Limb (tissue), 2 donors: ENCODE measurements around the gene DIDO1.
"Not testable (repeated sequence)": the region's sequence is repeated elsewhere in the genome, so short reads cannot be mapped to it uniquely, and the experiment has no call there.

Source experiments
- DNase-seq, 2 donors: peaks; one replicate each; pipeline ENCODE4 v3.0.0-alpha.2; 2016; ENCODE audit errors: extremely low spot score in 2 of 2

The DIDO1 gene

DNA sequence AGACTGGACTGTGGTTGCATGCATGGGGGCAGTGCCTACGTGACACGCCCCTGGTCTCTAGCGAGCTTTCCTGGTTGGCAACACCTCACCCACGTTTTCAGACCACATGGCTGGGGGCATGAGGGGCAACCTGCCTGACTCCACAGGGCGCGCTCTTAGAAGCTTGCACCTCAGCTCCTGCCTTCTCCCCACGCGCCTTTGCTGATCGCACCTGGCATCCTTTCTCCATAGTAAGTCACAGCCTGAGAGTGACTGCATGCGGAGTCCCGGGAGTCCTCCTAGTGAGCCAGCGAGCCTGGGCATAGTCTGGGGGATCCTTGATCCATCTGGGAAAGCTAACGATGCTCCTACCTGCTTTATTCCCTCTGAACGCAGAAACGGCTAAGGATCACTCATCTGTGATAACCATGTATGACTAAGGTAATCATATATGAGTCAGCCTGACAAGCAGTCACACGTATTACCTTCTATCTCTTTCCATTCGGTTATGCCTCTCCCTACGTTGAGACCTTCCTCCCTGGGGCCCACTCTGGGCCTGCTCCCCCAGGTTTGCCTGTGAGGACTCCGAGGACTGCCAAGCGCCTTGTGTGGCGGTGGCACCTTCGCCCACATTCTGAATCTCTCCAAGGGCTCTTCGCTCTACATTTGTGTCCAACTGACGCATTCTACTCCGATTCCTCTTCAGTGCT lies 69.2 kb downstream of the DIDO1 start:
- no peak for DNase-seq

DNA sequence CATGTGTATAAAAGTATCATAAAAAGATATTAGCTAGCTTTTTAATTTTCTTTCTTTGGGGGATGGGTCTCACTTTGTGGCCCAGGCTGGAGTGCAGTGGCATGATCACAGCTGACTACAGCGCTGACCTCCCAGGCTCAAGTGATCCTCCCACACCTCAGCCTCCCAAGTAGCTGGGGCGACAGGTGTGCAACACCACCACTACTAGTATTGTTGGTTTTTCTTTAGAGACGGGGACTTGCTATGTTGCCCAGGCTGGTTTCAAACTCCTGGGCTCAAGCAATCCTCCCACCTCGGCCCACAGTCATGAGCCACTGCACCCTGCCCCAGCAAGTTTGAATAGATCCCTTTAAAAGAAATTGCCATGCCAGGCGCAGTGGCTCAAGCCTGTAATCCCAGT lies 71.2 kb downstream of the DIDO1 start:
- no peak for DNase-seq

DNA sequence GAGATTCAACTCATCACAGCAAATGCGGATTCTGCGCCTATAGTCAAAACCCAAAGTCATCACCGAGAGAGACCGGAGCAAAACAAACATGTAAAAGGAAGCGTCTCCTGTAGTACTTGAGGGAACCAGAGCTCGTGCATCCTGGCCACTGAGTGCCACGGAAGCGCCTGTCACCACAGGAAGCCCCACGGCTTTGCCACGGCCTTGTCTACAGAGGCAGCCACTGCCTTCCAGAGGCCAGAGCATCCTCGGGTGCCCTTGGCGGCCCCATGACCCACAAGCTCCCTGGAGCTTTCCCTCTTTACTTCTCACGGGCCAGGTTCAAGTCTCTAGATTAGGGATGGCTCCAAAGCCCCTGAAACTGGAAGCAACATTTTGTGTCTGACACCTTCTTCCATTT lies 72.2 kb downstream of the DIDO1 start:
- DNase-seq = no peak

DNA sequence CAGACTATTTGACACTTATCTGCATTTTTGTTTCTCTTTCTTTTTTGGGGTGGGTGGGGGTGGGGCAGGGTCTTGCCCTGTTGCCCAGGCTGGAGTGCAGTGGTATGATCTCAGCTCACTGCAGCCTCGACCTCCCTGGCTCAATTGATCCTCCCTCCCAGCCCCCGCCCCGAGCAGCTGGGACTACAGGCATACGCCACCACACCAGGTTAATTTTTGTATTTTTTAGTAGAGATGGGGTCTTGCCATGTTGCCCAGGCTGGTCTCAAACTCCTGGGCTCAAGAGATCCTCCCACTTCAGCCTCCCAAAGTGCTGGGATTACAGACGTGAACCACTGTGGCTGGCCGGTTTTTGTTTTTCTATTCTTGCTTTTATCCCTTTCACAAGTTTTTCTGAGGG lies 73.0 kb downstream of the DIDO1 start:
- not testable (repeated sequence) for DNase-seq

DNA sequence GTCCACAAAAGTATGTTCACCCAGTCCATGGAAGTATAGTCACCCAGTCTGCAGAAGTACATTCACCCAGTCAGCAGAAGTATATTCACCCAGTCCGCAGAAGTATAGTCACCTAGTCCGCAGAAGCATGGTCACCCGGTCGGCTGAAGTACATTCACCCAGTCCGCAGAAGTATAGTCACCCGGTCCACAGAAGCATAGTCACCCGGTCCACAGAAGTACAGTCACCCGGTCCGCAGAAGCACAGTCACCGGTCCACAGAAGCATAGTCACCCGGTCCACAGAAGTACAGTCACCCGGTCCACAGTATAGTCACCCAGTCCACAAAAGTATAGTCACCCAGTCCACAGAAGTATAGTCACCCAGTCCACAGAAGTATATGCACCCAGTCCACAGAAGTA lies 73.5 kb downstream of the DIDO1 start:
- DNase-seq = no peak

DNA sequence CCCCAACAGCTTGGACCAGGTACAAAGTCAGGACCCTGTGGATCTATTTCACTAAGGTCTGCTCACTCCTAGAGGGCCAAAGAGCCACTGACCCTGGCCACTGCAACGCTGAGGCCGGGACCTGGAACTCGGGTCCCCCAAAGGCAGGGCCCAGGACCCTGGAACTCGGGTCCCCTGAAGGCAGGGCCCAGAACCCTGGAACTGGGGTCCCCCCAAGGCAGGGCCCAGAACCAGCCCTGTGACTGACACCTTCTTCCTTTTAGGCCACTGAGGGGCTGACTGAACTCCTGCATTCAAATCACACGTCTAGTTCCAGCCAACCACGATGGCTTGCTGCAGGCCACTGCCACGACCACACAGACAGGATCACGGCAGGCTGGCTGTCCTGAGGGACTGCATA lies 74.1 kb downstream of the DIDO1 start:
- no peak for DNase-seq

DNA sequence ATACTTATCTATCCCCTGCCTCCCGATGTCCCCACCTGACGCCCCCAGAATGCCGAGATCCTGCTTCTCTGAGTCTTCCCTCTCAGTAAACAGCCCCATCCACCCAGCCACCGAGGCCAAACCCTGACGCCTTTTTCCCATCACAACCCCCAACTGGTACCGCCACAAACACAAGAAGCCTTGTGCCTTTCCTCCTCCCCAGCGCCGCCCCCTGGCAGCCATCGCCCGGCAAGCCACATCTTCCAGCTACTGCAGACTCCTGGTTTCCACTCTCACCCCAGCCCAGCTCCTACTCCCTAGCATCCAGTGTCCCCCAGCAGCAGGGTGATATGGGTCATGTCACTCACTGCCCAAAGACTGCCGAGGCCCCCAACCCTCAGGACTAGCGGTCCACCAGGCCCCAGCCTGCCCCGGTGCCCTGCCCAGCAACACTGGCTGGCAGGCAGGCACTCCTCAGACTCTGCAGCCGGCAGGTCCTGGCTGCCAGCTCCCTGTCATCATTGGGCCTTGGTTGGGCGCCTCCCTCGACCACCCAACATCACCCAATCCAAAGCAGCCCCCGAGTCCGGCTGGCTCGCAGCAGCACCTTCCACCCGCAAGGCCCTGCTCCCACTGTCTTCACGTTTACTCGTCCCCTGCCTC lies 75.9 kb downstream of the DIDO1 start:
- DNase-seq = peak in 1 of 2 donors; percentile 45

DNA sequence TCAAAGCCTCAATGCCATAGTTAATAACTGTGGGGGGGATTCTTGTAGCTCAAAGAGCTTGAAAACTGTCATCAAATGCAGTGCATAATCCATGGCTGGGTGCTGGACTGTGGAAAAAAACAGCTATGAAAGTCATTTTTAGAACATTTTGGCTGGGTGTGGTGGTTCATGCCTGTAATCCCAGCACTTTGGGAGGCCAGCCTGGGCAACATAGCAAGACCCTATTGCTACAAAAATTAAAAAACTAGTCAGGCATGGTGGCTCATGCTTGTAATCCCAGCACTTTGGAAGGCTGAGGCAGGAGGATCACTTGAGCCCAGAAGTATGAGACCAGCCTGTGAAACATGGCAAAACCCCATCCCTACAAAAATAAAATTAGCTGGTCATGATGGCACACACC lies 76.9 kb downstream of the DIDO1 start:
- DNase-seq = no peak

DNA sequence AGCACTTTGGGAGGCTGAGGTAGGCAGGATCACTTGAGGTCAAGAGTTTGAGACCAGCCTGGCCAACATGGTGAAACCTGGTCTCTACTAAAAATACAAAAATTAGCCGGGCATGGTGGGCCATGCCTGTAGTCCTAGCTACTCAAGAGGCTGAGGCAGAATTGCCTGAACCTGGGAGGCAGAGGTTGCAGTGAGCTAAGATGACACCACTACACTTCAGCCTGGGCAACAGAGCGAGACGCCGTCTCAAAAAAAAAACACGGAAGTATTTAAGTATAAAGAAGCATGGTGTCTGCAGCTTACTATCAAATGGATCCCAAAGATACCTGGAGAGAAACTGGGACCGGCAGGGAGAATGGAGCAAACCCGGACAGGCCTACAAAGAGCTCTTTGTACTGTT lies 77.4 kb downstream of the DIDO1 start:
- DNase-seq = not testable (repeated sequence)

DNA sequence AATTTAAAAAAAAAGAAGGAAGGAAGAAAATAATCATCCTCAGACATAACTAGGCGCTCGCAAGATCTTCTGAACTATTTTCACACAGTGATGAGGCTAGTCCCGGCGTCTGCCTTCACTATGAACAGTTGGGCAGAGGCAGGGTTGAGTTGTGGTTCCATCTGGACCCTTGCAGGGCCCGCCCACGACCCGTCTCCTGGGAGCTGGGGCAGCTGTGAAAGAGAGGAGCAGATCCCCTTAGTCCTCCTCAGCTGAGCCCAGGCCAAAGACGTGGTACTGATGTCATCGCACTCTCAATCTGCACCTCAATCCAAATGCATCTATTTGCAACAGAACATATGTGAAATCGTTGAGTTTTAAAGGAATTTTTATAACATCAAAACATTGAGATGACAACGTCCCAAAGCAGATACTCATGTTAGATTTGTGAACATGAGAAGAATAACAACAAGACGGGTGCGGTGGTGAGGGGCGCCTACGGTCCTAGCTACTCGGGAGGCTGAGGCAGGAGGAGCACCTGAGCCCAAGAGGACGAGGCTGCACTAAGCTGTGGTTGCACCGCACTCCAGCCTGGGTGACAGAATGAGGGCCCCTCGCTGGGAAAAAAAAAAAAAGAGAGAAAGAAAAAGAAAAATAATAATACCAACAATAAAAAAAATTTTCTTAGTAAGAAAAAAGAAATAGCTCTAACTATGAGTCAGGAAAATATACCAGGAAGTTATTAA lies 80.0 kb downstream of the DIDO1 start:
- DNase-seq = peak in 1 of 2 donors; percentile 48

DNA sequence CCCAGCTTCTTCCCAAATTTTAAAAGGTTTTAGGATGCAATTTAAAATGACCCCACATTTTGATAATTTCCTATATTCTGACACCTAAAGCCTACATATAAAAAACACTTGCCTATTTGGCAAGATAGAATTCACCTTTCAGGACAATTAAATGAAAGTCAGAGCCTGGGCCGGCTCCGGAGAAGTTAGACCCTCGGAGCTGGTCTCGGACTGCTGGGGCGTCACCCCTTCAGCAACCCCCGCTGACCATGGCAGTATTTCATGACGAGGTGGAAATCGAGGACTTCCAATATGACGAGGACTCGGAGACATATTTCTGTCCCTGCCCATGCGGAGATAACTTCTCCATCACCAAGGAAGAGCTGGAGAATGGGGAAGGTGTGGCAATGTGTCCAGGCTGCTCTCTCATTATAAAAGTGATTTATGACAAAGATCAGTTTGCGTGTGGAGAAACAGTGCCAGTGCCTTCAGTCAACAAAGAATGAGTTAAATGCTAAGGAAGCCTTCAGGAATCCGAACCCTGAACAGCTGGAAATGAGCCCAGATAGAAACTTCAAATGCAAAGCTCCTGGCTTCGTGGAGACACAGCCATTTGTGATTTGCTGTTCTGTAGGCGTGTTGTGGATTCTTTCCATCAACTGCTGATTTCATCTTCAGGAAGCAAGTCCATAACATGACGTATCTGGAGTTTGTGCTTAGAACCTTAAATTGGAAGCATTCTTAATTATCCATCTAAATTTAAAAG lies 80.7 kb downstream of the DIDO1 start:
- no peak for DNase-seq

DNA sequence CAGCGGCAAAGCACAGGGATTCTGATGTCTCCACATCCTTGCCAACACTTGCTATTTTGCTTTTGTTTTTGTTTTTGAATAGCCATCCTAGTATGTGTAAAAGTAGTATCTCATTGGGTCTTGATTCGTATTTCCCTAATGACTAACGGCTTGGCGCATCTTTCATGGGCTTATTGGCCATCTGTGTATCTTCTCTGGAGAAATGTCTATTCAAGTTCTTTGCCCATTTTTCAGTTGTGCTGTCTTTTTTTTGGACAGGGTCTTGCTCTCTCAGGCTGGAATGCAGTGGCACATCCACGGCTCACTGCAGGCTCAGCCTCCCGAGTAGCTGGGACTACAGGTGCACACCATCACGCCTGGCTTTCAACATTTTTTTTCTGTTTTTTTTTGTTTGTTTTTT lies 82.1 kb downstream of the DIDO1 start:
- DNase-seq = no peak

DNA sequence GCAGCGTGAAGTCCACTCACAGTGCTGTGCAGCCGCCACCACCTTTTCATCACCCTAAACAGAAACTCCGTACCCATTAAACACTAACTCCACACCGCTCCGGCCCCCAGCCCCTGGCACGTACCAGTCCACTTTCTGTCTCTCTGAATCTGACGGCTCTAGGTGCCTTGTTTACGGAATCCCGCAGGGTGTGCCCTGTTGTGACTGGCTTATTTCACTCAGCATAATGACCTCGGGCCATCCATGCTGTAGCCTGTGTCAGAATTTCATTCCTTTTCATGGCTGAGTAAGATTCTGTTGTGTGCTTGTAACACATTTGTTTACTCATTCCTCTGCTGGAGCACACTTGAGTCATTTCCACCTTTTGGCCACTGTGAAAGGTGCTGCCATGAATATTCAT lies 82.6 kb downstream of the DIDO1 start:
- DNase-seq = no peak

DNA sequence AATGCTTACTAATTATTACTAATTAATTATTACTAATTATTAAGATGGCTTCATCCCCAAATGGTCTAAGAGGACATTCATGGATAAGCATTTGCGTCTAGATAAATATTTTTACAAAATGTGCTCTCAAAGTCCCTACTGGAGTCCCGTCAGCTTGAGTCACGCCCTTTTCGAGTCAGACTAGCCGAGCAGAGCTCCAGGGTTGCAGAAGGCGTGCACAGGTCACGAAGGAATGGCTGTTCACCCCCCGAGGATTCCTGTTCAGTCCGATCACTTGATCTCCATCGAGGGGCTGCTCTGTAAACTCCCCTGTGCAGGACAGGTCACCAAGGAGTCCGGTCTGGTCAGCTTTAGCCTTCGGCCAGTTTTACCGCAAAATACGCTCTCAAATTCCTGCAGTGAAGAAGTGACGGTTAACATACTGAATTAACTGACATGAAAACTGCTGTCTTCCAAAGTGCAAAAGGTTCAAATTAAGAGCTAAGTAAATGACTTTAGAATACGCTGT lies 84.5 kb downstream of the DIDO1 start:
- no peak for DNase-seq

DNA sequence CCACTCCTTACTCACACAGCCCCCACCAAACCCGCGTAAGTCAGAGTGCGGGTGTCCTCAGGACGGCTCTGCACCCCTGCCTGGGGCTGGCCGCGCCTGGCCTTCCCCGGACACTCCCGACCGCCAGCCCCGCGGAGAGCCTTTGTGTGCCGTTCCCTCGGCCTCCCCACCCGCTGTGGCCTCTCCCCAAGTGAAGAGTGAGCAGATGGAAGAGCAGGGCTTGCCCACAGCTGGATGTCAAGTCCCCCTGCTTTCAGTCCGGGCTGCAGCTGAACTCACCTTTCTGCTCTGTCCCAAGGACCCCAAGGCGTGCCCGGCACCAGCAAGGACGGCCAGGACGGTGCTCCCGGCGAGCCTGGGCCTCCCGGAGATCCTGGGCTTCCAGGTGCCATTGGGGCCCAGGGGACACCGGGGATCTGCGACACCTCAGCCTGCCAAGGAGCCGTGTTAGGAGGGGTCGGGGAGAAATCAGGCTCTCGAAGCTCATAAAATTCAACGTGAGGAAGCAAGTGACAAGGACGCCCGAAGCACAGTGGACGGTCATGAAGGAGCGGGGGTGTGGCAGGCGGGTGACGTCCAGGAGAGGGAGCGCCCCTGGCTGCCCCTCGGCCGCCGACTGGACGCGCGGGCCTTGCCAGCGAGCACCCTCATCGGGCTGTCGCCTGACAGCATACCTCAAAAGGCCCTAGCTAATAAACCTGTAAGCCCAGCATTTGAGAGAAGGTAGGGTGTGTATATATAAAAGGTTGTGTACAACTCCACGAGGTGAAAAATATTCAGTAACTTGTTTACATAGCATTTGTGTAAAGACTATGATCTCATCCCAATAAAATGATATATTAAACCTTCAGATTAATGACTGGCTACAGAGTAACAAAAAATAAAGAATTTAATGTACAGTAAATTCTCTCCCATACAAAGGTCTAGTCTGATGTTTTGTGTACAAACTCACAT lies 85.8 kb downstream of the DIDO1 start:
- peak in 1 of 2 donors; percentile 29 for DNase-seq

DNA sequence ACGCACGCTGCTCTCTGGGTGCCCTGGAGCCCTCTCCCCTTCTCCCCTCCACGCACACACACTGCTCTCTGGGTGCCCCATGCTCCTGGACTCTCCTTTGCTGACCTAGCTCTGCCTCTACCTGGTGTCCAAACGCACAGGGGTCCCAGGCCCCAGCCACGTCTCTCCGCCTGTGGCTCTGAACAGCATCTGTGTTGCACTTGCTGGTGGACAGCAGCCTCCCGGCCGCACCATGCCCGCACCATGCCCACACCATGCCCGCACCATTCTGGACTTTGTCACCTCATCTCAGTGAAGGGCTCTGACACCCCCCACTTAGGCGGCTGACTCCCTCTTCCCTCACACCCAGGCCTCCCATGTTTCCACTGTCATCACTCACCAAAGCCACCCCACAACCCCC lies 86.5 kb downstream of the DIDO1 start:
- peak in 1 of 2 donors; percentile 38 for DNase-seq

DNA sequence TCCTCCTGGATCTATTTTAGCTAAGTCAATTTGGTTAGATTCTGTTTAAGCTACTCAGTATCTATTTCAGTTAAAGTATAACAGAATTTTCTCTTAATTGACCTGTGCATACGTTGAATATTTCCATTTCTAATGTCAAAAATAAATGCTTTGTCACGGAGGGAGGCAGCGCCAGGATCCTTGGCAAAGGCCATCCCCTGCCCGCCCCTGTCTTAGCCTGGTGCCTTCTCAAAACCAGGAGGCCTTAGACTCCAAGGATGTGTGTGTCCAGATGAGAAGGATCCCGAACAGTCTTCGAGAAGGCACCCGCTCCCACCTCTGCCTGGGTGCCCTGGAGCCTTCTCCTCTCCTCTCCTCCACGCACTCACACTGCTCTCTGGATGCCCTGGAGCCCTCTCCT lies 87.0 kb downstream of the DIDO1 start:
- no peak for DNase-seq

DNA sequence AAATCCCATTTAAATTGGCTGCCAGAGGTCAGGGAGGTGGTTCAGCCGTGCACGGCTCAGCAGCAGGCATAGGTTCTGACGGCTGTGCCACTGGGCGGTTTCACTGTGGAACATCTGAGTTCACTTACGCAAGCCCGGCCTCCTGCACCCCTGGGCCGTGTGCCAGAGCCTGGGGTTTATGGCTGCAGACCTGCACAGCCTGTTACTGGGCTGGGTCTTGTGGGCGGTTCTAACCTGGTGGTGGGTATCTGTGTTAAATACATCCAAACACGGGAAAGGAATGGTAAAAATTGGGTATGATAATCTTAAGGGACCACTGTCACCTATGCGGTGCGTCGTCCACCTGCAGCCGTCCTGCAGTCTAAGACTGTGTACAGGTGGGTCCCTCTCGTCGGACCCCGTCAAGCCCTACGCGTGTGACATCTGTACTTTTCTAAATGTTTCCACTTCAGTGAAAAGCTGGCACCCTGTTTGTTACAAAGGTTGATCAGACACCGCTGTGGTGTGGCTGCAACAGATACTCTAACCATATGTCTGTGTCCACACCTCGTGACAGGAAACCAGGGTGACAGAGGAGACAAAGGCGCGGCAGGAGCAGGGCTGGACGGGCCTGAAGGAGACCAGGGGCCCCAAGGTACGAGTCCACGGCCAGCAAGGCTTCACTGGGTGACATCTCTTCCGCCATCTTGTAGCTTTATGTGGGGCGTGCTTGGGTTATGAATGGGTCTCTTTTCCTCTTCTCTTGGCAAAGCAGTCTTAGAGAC lies 88.0 kb downstream of the DIDO1 start:
- DNase-seq = peak in 1 of 2 donors; percentile 67

DNA sequence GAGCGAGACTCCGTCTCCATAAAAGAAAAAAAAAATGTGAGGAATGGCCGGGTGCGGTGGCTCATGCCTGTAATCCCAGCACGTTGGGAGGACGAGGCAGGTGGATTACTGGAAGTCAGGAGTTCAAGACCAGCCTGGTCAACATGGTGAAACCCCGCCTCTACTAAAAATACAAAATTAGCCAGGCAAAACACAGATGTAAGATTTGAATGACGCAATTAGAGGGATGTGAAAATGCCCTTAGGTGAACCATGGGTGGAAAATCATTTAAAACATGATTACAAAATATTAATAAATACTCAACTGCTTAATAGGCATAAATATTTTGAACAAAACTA lies 88.5 kb downstream of the DIDO1 start:
- no peak for DNase-seq

DNA sequence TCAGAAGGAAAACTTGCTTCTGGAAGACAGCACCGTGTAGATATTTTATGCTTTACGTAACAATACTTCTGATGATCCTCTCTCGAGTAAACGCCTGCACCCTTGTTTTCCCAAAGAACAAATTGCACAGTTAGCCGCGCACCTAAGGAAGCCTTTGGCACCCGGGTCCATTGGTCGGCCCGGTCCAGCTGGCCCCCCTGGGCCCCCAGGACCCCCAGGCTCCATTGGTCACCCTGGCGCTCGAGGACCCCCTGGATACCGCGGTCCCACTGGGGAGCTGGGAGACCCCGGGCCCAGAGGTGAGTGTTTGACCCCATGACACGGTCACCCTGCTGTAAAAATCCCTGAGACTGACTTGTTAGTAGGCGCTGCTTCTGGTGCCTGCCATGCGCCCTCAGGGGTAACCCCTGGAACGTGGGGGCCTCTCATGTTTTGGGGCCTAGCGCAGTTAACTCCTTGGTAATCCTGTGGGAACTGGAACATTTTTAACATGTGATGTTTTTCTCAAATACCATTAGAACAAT lies 89.3 kb downstream of the DIDO1 start:
- no peak for DNase-seq
